T47D (cell line): ENCODE results near the gene FAH.
A peak's percentile ranks its signal among the peaks of the same experiment; 100 is the strongest.
"Not testable (repeated sequence)": the region's sequence is repeated elsewhere in the genome, so short reads cannot be mapped to it uniquely, and the experiment has no call there.

Source experiments
- DNase-seq, 2 experiments: peaks; one replicate each; pipeline versions ENCODE4 v3.0.0 to v3.0.0-alpha.2; 2011 to 2012; ENCODE audit warnings: low read depth in 1 of 2, low spot score in 1 of 2
- JUND ChIP-seq: IDR thresholded peaks from 2 replicates; pipeline ENCODE4 v1.6.1; 2012; ENCODE audit warnings: low read depth
- in situ Hi-C: cut with HindIII; loops from 2 replicates; pipeline ENCODE4 v1.10.0; 2016; ENCODE audit warnings: low sequenced_read_pairs, low pct_unique_long_range_greater_than_20kb

Gene FAH

GRCh38 chr15:80155001-80155377 lies 2.2 kb downstream of the FAH start:
- in situ Hi-C loops: no loop called here
- TF ChIP-seq JUND: no peak
- DNase-seq: no peak

- in situ Hi-C loops, DNase-seq: not testable (repeated sequence)
Measured at GRCh38 chr15:80155378-80156175, 2.8 kb downstream of the FAH start.

- no peak for DNase-seq
- TF ChIP-seq JUND: no peak
- in situ Hi-C loops: no loop called here
Measured at GRCh38 chr15:80156176-80156720, 3.4 kb downstream of the FAH start.

DNA sequence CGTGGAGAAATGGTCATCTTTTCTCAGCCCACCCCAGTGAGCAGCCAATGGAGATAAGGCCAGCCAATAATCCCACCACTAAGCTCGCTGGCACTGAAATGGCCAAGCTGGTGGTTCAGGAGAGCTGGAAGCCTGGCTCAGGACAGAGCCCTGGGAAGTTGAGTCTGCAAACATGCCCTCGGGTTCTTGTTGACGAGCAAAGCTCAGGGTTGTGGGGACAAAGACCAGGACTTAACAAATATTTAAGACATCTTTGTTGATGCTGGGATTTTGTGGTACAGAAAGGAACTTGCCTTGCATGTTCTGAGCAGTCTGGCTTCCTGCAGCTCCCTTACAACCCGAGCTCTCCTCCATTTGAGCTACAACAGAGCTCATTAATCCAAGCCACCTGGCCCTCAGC lies 4.4 kb downstream of the FAH start:
- in situ Hi-C loops: no loop called here
- peak in 1 of 2 experiments; percentile 69 for DNase-seq
- no peak for TF ChIP-seq JUND

DNA sequence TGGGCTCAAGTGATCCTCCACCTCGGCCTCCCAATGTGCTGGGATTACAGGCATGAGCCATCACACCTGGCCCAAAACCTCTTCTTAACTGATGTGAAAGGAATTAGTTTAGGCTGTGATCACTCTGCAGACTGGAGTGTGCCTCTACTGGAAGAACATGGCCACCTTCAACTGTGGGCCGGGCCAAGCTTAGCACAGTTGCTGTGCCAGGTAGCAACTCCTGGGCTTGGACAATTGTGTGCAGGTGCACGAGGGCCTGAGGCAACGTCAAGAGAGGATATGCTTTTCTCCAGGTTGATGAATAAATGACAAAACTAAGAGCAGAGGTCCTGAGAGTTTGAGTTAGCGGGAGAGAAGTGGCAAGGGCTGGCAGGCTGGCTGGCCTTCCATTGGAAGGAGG lies 6.5 kb downstream of the FAH start:
- no peak for TF ChIP-seq JUND
- in situ Hi-C loops: no loop called here
- DNase-seq: no peak

GRCh38 chr15:80159811-80160569 lies 7.2 kb downstream of the FAH start:
- no peak for TF ChIP-seq JUND
- DNase-seq: no peak
- in situ Hi-C loops: no loop called here

- TF ChIP-seq JUND: no peak
- DNase-seq: peak in 1 of 2 experiments; percentile 80
- in situ Hi-C loops: no loop called here
Measured at GRCh38 chr15:80160570-80161156, 7.9 kb downstream of the FAH start.

DNA sequence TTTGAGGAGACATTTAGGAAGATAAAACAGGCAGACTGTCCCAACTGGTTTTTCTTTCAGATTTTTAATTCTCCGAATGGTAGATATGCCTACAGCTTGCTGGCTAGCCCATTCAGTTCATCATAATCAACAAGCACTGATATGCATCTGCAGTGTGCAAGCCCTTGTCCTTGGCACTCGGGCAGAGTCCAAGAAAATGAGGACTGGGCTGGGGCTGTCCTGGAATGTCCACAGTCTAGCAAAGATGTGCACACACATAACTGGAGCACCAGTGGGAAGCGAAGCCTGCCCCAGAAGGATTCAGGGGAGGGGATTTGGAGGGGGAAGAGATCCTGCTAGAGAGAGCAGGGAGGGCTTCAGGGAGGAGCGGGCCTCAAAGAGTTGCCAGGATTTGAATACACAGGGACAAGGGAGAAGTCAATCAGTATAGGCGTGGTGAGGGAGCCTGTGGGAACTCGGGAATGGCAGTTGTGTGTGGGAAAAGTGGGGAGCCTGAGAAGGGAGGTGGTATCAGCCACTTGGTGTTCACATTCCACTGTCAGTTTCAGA lies 8.7 kb downstream of the FAH start:
- TF ChIP-seq JUND: no peak
- in situ Hi-C loops: no loop called here
- no peak for DNase-seq

- in situ Hi-C loops: no loop called here
- no peak for TF ChIP-seq JUND
- DNase-seq: peak; percentile 54 to 89
Measured at GRCh38 chr15:80162059-80162554, 9.3 kb downstream of the FAH start.

GRCh38 chr15:80163217-80163616 lies 10.4 kb downstream of the FAH start:
- DNase-seq: peak; percentile 28 to 91
- TF ChIP-seq JUND: peak; percentile 47; the same call in 1 of the 2 replicates
- in situ Hi-C loops: no loop called here

GRCh38 chr15:80163897-80164296 lies 11.1 kb downstream of the FAH start:
- TF ChIP-seq JUND: no peak
- in situ Hi-C loops: no loop called here
- no peak for DNase-seq

DNA sequence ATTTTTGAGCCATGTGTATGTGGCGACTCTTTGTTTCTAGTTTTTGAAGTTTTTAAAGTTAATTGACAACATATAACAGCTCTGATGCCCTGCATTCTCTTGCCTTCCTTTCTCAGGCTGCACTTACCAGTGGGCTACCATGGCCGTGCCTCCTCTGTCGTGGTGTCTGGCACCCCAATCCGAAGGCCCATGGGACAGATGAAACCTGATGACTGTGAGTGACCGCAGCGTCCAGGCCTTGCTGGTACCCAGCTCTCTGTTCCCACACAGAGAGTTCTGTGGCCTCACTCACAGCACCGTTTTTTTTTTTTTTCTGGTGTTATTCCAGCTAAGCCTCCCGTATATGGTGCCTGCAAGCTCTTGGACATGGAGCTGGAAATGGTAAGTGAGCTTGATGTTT lies 15.1 kb downstream of the FAH start:
- in situ Hi-C loops: no loop called here
- no peak for DNase-seq

More for the DNA sequence above, 15.1 kb downstream of the FAH start:
- no peak for TF ChIP-seq JUND
